ENCODE results near the gene CFAP97D2. TPM values are rescaled to one million over a fixed set of nuclear protein-coding genes. Genes with fewer than 3 reads are reported as not detected.

Gene CFAP97D2
- total and polyA plus RNA-seq, 2 of the 13 experiments (the other 11 are each of a cell fraction or from before 2014, with no cell fraction given), result not detected

GRCh38 chr13:114142640-114143490 is 36.2 kb upstream of the CFAP97D2 start (continued):
- TF ChIP-seq, protein P1, sequence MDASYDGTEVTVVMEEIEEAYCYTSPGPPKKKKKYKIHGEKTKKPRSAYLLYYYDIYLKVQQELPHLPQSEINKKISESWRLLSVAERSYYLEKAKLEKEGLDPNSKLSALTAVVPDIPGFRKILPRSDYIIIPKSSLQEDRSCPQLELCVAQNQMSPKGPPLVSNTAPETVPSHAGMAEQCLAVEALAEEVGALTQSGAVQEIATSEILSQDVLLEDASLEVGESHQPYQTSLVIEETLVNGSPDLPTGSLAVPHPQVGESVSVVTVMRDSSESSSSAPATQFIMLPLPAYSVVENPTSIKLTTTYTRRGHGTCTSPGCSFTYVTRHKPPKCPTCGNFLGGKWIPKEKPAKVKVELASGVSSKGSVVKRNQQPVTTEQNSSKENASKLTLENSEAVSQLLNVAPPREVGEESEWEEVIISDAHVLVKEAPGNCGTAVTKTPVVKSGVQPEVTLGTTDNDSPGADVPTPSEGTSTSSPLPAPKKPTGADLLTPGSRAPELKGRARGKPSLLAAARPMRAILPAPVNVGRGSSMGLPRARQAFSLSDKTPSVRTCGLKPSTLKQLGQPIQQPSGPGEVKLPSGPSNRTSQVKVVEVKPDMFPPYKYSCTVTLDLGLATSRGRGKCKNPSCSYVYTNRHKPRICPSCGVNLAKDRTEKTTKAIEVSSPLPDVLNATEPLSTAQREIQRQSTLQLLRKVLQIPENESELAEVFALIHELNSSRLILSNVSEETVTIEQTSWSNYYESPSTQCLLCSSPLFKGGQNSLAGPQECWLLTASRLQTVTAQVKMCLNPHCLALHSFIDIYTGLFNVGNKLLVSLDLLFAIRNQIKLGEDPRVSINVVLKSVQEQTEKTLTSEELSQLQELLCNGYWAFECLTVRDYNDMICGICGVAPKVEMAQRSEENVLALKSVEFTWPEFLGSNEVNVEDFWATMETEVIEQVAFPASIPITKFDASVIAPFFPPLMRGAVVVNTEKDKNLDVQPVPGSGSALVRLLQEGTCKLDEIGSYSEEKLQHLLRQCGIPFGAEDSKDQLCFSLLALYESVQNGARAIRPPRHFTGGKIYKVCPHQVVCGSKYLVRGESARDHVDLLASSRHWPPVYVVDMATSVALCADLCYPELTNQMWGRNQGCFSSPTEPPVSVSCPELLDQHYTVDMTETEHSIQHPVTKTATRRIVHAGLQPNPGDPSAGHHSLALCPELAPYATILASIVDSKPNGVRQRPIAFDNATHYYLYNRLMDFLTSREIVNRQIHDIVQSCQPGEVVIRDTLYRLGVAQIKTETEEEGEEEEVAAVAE (CRISPR knock-in tag; IDR thresholded peaks at IDR 0.05; ENCODE audit: borderline replicate concordance), result no peak
- TF ChIP-seq ZNF383 (CRISPR knock-in tag; IDR thresholded peaks at IDR 0.05; ENCODE audit: borderline replicate concordance) (no peak), MTF2 (CRISPR knock-in tag; IDR thresholded peaks at IDR 0.05; ENCODE audit: borderline replicate concordance) (no peak), RBM22 (optimal IDR thresholded peaks at IDR 0.05; ENCODE audit: low read length) (no peak), E2F2 (CRISPR knock-in tag; IDR thresholded peaks at IDR 0.05; ENCODE audit: borderline replicate concordance) (no peak), ZNF468 (CRISPR knock-in tag; IDR thresholded peaks at IDR 0.05) (no peak)
- TF ChIP-seq, protein P2, sequence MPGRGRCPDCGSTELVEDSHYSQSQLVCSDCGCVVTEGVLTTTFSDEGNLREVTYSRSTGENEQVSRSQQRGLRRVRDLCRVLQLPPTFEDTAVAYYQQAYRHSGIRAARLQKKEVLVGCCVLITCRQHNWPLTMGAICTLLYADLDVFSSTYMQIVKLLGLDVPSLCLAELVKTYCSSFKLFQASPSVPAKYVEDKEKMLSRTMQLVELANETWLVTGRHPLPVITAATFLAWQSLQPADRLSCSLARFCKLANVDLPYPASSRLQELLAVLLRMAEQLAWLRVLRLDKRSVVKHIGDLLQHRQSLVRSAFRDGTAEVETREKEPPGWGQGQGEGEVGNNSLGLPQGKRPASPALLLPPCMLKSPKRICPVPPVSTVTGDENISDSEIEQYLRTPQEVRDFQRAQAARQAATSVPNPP (CRISPR knock-in tag; IDR thresholded peaks at IDR 0.05), result no peak
- TF ChIP-seq, protein P3, sequence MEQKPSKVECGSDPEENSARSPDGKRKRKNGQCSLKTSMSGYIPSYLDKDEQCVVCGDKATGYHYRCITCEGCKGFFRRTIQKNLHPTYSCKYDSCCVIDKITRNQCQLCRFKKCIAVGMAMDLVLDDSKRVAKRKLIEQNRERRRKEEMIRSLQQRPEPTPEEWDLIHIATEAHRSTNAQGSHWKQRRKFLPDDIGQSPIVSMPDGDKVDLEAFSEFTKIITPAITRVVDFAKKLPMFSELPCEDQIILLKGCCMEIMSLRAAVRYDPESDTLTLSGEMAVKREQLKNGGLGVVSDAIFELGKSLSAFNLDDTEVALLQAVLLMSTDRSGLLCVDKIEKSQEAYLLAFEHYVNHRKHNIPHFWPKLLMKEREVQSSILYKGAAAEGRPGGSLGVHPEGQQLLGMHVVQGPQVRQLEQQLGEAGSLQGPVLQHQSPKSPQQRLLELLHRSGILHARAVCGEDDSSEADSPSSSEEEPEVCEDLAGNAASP (CRISPR knock-in tag; IDR thresholded peaks at IDR 0.05; ENCODE audit: borderline replicate concordance), result no peak

Data from HepG2 (cell line).